GM18505 (cell line): ENCODE data around the gene FLT3LG.
"Not testable (repeated sequence)": the region's sequence is repeated elsewhere in the genome, so short reads cannot be mapped to it uniquely, and the experiment has no call there.

Source experiments
- ATAC-seq: cut with Tn5 transposase; IDR thresholded peaks from one replicate; pipeline ENCODE4 v1.9.1; 2021; ENCODE audit not compliant: unreplicated experiment
- POLR2A ChIP-seq: IDR thresholded peaks from 4 replicates; pipeline ENCODE4 v1.6.1; 2011; ENCODE audit warnings: borderline replicate concordance; ENCODE audit not compliant: insufficient read depth, insufficient read length; ENCODE audit errors: extremely low read depth

FLT3LG gene

GRCh38 chr19:49462492-49462891 lies 11.5 kb upstream of the FLT3LG start:
- TF ChIP-seq POLR2A, result no peak
- ATAC-seq, result no peak

GRCh38 chr19:49463960-49464740 lies 9.9 kb upstream of the FLT3LG start:
- no peak for ATAC-seq
- TF ChIP-seq POLR2A, result no peak

- no peak for TF ChIP-seq POLR2A
- ATAC-seq, result no peak
Observed at GRCh38 chr19:49465371-49465770, 8.6 kb upstream of the FLT3LG start.

GRCh38 chr19:49468199-49468598 lies 5.8 kb upstream of the FLT3LG start:
- no peak for ATAC-seq
- TF ChIP-seq POLR2A, result no peak

GRCh38 chr19:49468746-49469447 lies 5.1 kb upstream of the FLT3LG start:
- TF ChIP-seq POLR2A, result no peak
- no peak for ATAC-seq

- peak; percentile 36 for TF ChIP-seq POLR2A
- no peak for ATAC-seq
Observed at GRCh38 chr19:49469828-49470614, 4.0 kb upstream of the FLT3LG start.

- ATAC-seq, result no peak
- no peak for TF ChIP-seq POLR2A
Observed at GRCh38 chr19:49470615-49470978, 3.4 kb upstream of the FLT3LG start.

GRCh38 chr19:49472936-49473335 lies 1.1 kb upstream of the FLT3LG start:
- no peak for ATAC-seq
- no peak for TF ChIP-seq POLR2A

GRCh38 chr19:49473501-49473867 lies 531 bp upstream of the FLT3LG start:
- not testable (repeated sequence) for ATAC-seq

GRCh38 chr19:49474542-49474924 lies 518 bp downstream of the FLT3LG start:
- TF ChIP-seq POLR2A, result no peak
- no peak for ATAC-seq

- no peak for TF ChIP-seq POLR2A
- ATAC-seq, result no peak
Observed at GRCh38 chr19:49475191-49475917, 1.3 kb downstream of the FLT3LG start.

- no peak for TF ChIP-seq POLR2A
- no peak for ATAC-seq
Observed at GRCh38 chr19:49475995-49476880, 2.2 kb downstream of the FLT3LG start.
